Panc1 (cell line): ENCODE measurements around the gene FKBP1A. TPM values are rescaled to one million over a fixed set of nuclear protein-coding genes. Genes with fewer than 3 reads are reported as not detected.

Source experiments
- ATAC-seq: fragments of 200-7000 bp; cut with Tn5 transposase; 2 replicates; pipeline ENCODE4 v1.9.1; 2020; ENCODE audit warnings: mild to moderate bottlenecking, moderate library complexity
- BruUV-seq: library from RNA; stranded (reverse); fragments of 400-500 nt; replicated peaks from 2 replicates; lab custom pipeline; 2021; lab: Mats Ljungman, UMichigan
- CTCF ChIA-PET: fragments of 300-600 bp; sonication (Branson Sonifier 250); formaldehyde crosslinking; loops from one replicate; lab custom pipeline; 2022; ENCODE audit warnings: antibody characterized with exemption; lab: Charles Lee
- POLR2A ChIA-PET: fragments of 300-600 bp; sonication (Branson Sonifier 250); formaldehyde crosslinking; loops from one replicate; lab custom pipeline; 2022; ENCODE audit warnings: antibody characterized with exemption; lab: Charles Lee
- DNase-seq: peaks from one replicate; pipeline ENCODE4 v3.0.0-alpha.2; 2010; ENCODE audit warnings: low read depth, low spot score
- H3K27ac ChIP-seq: 2 replicates; pipeline ENCODE4 v1.5.1; 2011; ENCODE audit warnings: mild to moderate bottlenecking, low read length, inconsistent platforms
- H3K27me3 ChIP-seq: fragments of 200-500 bp; sonication (Bioruptor generic); 2 replicates; pipeline ENCODE4 v1.6.0; 2014; ENCODE audit warnings: low read length, inconsistent platforms; ENCODE audit not compliant: control insufficient read depth, insufficient read depth
- H3K36me3 ChIP-seq: fragments of 200-500 bp; sonication (Bioruptor generic); 2 replicates; pipeline ENCODE4 v1.5.1; 2014; ENCODE audit warnings: inconsistent platforms, mild to moderate bottlenecking, low read length, moderate library complexity; ENCODE audit not compliant: control insufficient read depth, insufficient read depth
- H3K4me1 ChIP-seq: 2 replicates; pipeline ENCODE4 v1.5.1; 2011; ENCODE audit warnings: inconsistent platforms, mild to moderate bottlenecking, low read length, moderate library complexity; ENCODE audit not compliant: control insufficient read depth, insufficient read depth
- H3K4me3 ChIP-seq, 2 experiments: 2 replicates each; pipeline ENCODE4 v1.5.1; 2011 to 2012; ENCODE audit warnings: low read depth in 2 of 2, low read length in 2 of 2, mild to moderate bottlenecking in 2 of 2, inconsistent platforms in 1 of 2, moderate library complexity in 1 of 2
- H3K9me3 ChIP-seq: fragments of 200-500 bp; sonication (Bioruptor generic); 2 replicates; pipeline ENCODE4 v1.5.1; 2014; ENCODE audit warnings: low read depth, mild to moderate bottlenecking, inconsistent platforms, low read length, moderate library complexity; ENCODE audit not compliant: control insufficient read depth, insufficient read depth
- CTCF ChIP-seq: fragments of 450-650 bp; IDR thresholded peaks from 2 replicates; pipeline ENCODE4 v1.5.1; 2017; ENCODE audit warnings: mild to moderate bottlenecking
- POLR2AphosphoS5 ChIP-seq: IDR thresholded peaks from 2 replicates; pipeline ENCODE4 v1.6.1; 2012; ENCODE audit warnings: mild to moderate bottlenecking, low read depth, low read length, moderate library complexity
- REST ChIP-seq, 2 experiments: IDR thresholded peaks; 2 replicates each; pipeline ENCODE4 v1.6.1; 2011 to 2012; ENCODE audit warnings: low read depth in 2 of 2, control low read depth in 1 of 2, low read length in 1 of 2, mild to moderate bottlenecking in 1 of 2, moderate library complexity in 1 of 2; ENCODE audit not compliant: insufficient read depth in 1 of 2
- SIN3A ChIP-seq: IDR thresholded peaks from 2 replicates; pipeline ENCODE4 v1.6.1; 2012; ENCODE audit warnings: low read depth, mild to moderate bottlenecking, low read length, moderate library complexity, borderline replicate concordance; ENCODE audit not compliant: insufficient read depth
- TCF7L2 ChIP-seq: IDR thresholded peaks from 2 replicates; pipeline ENCODE4 v1.6.1; 2011; ENCODE audit warnings: mild to moderate bottlenecking, low read depth, low read length, inconsistent platforms
- in situ Hi-C: cut with HindIII; loops from 2 replicates; pipeline ENCODE4 v1.10.0; 2016; ENCODE audit warnings: low sequenced_read_pairs, low pct_unique_long_range_greater_than_20kb
- intact Hi-C: fragments of 100-400 bp; cut with micrococcal nuclease; formaldehyde crosslinking; loops from one replicate; pipeline ENCODE4 v1.10.0; 2022; ENCODE audit not compliant: unreplicated experiment
- total RNA-seq: library from RNA; stranded (reverse); gene quantifications from one replicate; pipeline ENCODE4 v1.2.1, GENCODE V29; 2021; ENCODE audit not compliant: unreplicated experiment

The FKBP1A gene
- total RNA-seq, 1 experiment from 2014 or later: 695 TPM

- H3K4me3 ChIP-seq: no peak overlapping the region
- DNase-seq (no peak), ATAC-seq (no peak)
- peaks cover 92% of the 10 kb centered on the region for H3K4me1 ChIP-seq
- peaks cover 3% of the 10 kb centered on the region; the same call in 1 of the 2 replicates for H3K36me3 ChIP-seq
- intact Hi-C loops: no loop called here
- TF ChIP-seq TCF7L2 (no peak), CTCF (no peak), REST (IDR thresholded peaks at IDR 0.05; ENCODE audit: insufficient read depth in 1 of 2, low read depth in 2 of 2, low read length in 1 of 2) (no peak), POLR2AphosphoS5 (no peak), SIN3A (no peak)
- ChIA-PET CTCF (no interaction called here), POLR2A (no interaction called here)
- no peaks in the 10 kb centered on the region for H3K9me3 ChIP-seq
- in situ Hi-C loops: no loop called here
- H3K27me3 ChIP-seq: no peaks in the 10 kb centered on the region
- BruUV-seq: no TSS peak
- H3K27ac ChIP-seq: 0 out of 2 replicates have a peak overlapping the region, but pooled peaks have one; percentile 8
Observed at GRCh38 chr20:1386323-1386722, 6.5 kb downstream of the FKBP1A start.

- DNase-seq (no peak), ATAC-seq (no peak)
- H3K4me3 ChIP-seq: no peak overlapping the region
- POLR2A ChIA-PET: interaction anchor here (0.5 to 0.6 kb wide), 3 partner anchors 54 to 836 kb away, joined by 4 to 9 read pairs (median 6); no protein-coding TSS in a partner anchor
- H3K27me3 ChIP-seq: no peaks in the 10 kb centered on the region
- intact Hi-C loops (no loop called here), in situ Hi-C loops (no loop called here)
- TF ChIP-seq POLR2AphosphoS5 (0 out of 2 replicates have a peak, but pooled peaks have one; percentile 28), CTCF (no peak)
- H3K9me3 ChIP-seq: no peaks in the 10 kb centered on the region
- CTCF ChIA-PET: interaction anchor here (0.7 to 2.3 kb wide), 2 partner anchors 55 to 83 kb away, joined by 3 to 5 read pairs; no protein-coding TSS in a partner anchor
- TSS peak; percentile 4 for BruUV-seq
- peak overlapping the region; percentile 40; the same call in 1 of the 2 replicates for H3K27ac ChIP-seq
- peaks cover 94% of the 10 kb centered on the region for H3K4me1 ChIP-seq
- H3K36me3 ChIP-seq: no peaks in the 10 kb centered on the region; the same call in 1 of the 2 replicates
Observed at GRCh38 chr20:1383623-1384404, 9.0 kb downstream of the FKBP1A start.
